H9 (cell line): Measurements from ENCODE around the gene SLC35G1. TPM values are rescaled to one million over a fixed set of nuclear protein-coding genes. Genes with fewer than 3 reads are reported as not detected.

Experiments used
- DNase-seq: peaks from one replicate; pipeline ENCODE4 v3.0.0-alpha.2; 2017
- H2AFZ ChIP-seq: one replicate; pipeline ENCODE4 v1.6.1; 2013; ENCODE audit warnings: mild to moderate bottlenecking, low read length, control low read depth, moderate library complexity
- H2AK5ac ChIP-seq: 2 replicates; pipeline ENCODE4 v1.6.1; 2013; ENCODE audit warnings: low read length, control low read depth, mixed read lengths; ENCODE audit not compliant: insufficient read length
- H2BK120ac ChIP-seq: one replicate; pipeline ENCODE4 v1.6.1; 2013; ENCODE audit warnings: low read depth, mild to moderate bottlenecking, low read length, control low read depth, inconsistent platforms; ENCODE audit not compliant: poor library complexity, severe bottlenecking
- H2BK12ac ChIP-seq: 2 replicates; pipeline ENCODE4 v1.6.1; 2013; ENCODE audit warnings: low read length, control low read depth, mixed read lengths, low read depth; ENCODE audit not compliant: insufficient read length
- H2BK15ac ChIP-seq: 2 replicates; pipeline ENCODE4 v1.6.1; 2013; ENCODE audit warnings: low read depth, low read length, control low read depth
- H2BK20ac ChIP-seq: one replicate; pipeline ENCODE4 v1.6.1; 2013; ENCODE audit warnings: low read depth, mild to moderate bottlenecking, low read length, control low read depth, inconsistent platforms; ENCODE audit not compliant: poor library complexity, severe bottlenecking
- H2BK5ac ChIP-seq: 2 replicates; pipeline ENCODE4 v1.6.1; 2013; ENCODE audit warnings: low read length, control low read depth, mixed read lengths; ENCODE audit not compliant: insufficient read length
- H3K14ac ChIP-seq: 2 replicates; pipeline ENCODE4 v1.6.1; 2013; ENCODE audit warnings: low read length, control low read depth; ENCODE audit not compliant: insufficient read depth
- H3K18ac ChIP-seq: 2 replicates; pipeline ENCODE4 v1.6.1; 2013; ENCODE audit warnings: low read depth, mild to moderate bottlenecking, mixed read lengths, low read length, control low read depth; ENCODE audit not compliant: insufficient read length
- H3K23ac ChIP-seq: 2 replicates; pipeline ENCODE4 v1.6.1; 2013; ENCODE audit warnings: low read length, control low read depth, mixed read lengths, low read depth; ENCODE audit not compliant: insufficient read length
- H3K23me2 ChIP-seq: 2 replicates; pipeline ENCODE4 v1.6.1; 2013; ENCODE audit warnings: low read depth, mild to moderate bottlenecking, mixed read lengths, low read length, control low read depth; ENCODE audit not compliant: insufficient read length, poor library complexity, severe bottlenecking
- H3K27ac ChIP-seq: 2 replicates; pipeline ENCODE4 v1.5.1; 2013; ENCODE audit warnings: low read length, control low read depth, mixed read lengths, low read depth; ENCODE audit not compliant: insufficient read length
- H3K27me3 ChIP-seq: 2 replicates; pipeline ENCODE4 v1.6.1; 2013; ENCODE audit warnings: low read length, control low read depth, inconsistent platforms; ENCODE audit not compliant: insufficient read depth
- H3K4ac ChIP-seq: 2 replicates; pipeline ENCODE4 v1.6.1; 2013; ENCODE audit warnings: low read depth, mild to moderate bottlenecking, control low read depth, inconsistent platforms, low read length, moderate library complexity
- H3K4me1 ChIP-seq: 2 replicates; pipeline ENCODE4 v1.6.1; 2013; ENCODE audit warnings: low read length, control low read depth, inconsistent platforms; ENCODE audit not compliant: insufficient read depth
- H3K4me2 ChIP-seq: 2 replicates; pipeline ENCODE4 v1.6.1; 2013; ENCODE audit warnings: low read length, control low read depth, mixed read lengths; ENCODE audit not compliant: insufficient read length, insufficient read depth
- H3K56ac ChIP-seq: 2 replicates; pipeline ENCODE4 v1.6.1; 2013; ENCODE audit warnings: low read depth, mild to moderate bottlenecking, mixed read lengths, low read length, control low read depth; ENCODE audit not compliant: insufficient read length
- H3K79me1 ChIP-seq: 2 replicates; pipeline ENCODE4 v1.6.1; 2013; ENCODE audit warnings: low read depth, mild to moderate bottlenecking, moderate library complexity, low read length, control low read depth, inconsistent platforms; ENCODE audit not compliant: insufficient read depth, poor library complexity, severe bottlenecking
- H3K79me2 ChIP-seq: 2 replicates; pipeline ENCODE4 v1.6.1; 2013; ENCODE audit warnings: low read length, control low read depth, inconsistent platforms; ENCODE audit not compliant: insufficient read depth
- H3K9ac ChIP-seq: 2 replicates; pipeline ENCODE4 v1.6.1; 2013; ENCODE audit warnings: low read length, control low read depth, mixed read lengths; ENCODE audit not compliant: insufficient read length; ENCODE audit errors: extremely low read depth
- H3K9me3 ChIP-seq: one replicate; pipeline ENCODE4 v1.6.1; 2013; ENCODE audit warnings: low read depth, low read length, inconsistent platforms; ENCODE audit not compliant: control insufficient read depth
- H3T11ph ChIP-seq: one replicate; pipeline ENCODE4 v1.6.1; 2013; ENCODE audit warnings: mild to moderate bottlenecking, low read length, control low read depth, inconsistent platforms
- H4K20me1 ChIP-seq: one replicate; pipeline ENCODE4 v1.6.1; 2013; ENCODE audit not compliant: control insufficient read depth, insufficient read length, insufficient read depth
- H4K5ac ChIP-seq: 2 replicates; pipeline ENCODE4 v1.6.1; 2013; ENCODE audit warnings: low read depth, mild to moderate bottlenecking, mixed read lengths, low read length, control low read depth; ENCODE audit not compliant: insufficient read length
- H4K8ac ChIP-seq: replicated peaks from 2 replicates; pipeline ENCODE4 v1.6.1; 2013; ENCODE audit warnings: low read length, control low read depth, mixed read lengths, low read depth; ENCODE audit not compliant: insufficient read length
- H4K91ac ChIP-seq: 2 replicates; pipeline ENCODE4 v1.6.1; 2013; ENCODE audit warnings: low read depth, mild to moderate bottlenecking, moderate library complexity, mixed read lengths, low read length, control low read depth; ENCODE audit not compliant: insufficient read length
- H3K27ac Mint-ChIP-seq, 3 experiments: 2 replicates in 2 of 3; 3 replicates in 1 of 3; pipeline ENCODE4 v1.8.0; 2020 to 2021; ENCODE audit warnings: mixed read lengths in 3 of 3, mild to moderate bottlenecking in 1 of 3, moderate library complexity in 1 of 3
- H3K27me3 Mint-ChIP-seq: 2 replicates; pipeline ENCODE4 v1.8.0; 2021; ENCODE audit warnings: low read depth, mild to moderate bottlenecking, moderate library complexity, mixed read lengths
- H3K36me3 Mint-ChIP-seq, 3 experiments: 2 replicates in 2 of 3; 3 replicates in 1 of 3; pipeline ENCODE4 v1.8.0; 2020 to 2021; ENCODE audit warnings: low read depth in 3 of 3, mixed read lengths in 3 of 3; ENCODE audit not compliant: insufficient read depth in 1 of 3
- H3K4me1 Mint-ChIP-seq, 2 experiments: 2 replicates each; pipeline ENCODE4 v1.8.0; 2020; ENCODE audit warnings: mixed read lengths in 2 of 2
- H3K4me3 Mint-ChIP-seq, 2 experiments: 2 replicates in 1 of 2; 3 replicates in 1 of 2; pipeline ENCODE4 v1.8.0; 2020 to 2021; ENCODE audit warnings: mild to moderate bottlenecking in 2 of 2, mixed read lengths in 2 of 2, moderate library complexity in 1 of 2
- H3K9me3 Mint-ChIP-seq, 2 experiments: 2 replicates in 1 of 2; 3 replicates in 1 of 2; pipeline ENCODE4 v1.8.0; 2020; ENCODE audit warnings: mild to moderate bottlenecking in 2 of 2, mixed read lengths in 2 of 2, moderate library complexity in 1 of 2
- CTCF ChIP-seq: fragments of 200-600 bp; sonication (generic); conservative IDR thresholded peaks from 3 replicates; pipeline ENCODE4 v1.8.0; 2021; ENCODE audit warnings: antibody characterized with exemption, mild to moderate bottlenecking
- WGBS: extraction: QIAGEN DNeasy Blood & Tissue Kit; methylation state at CpG from one replicate; pipeline ENCODE4 v1.1.7; 2013; ENCODE audit warnings: missing lambda C conversion rate, low lambda C conversion rate, mixed read lengths; ENCODE audit not compliant: insufficient read length; ENCODE audit errors: extremely low coverage; 5-methylcytosine and 5-hydroxymethylcytosine counted together
- total RNA-seq: library from RNA; stranded (reverse); gene quantifications from 2 replicates; pipeline ENCODE4 v1.2.1, GENCODE V29; 2021

SLC35G1 gene
- total RNA-seq, 1 experiment from 2014 or later: 6.3 TPM

- H3K4me3 Mint-ChIP-seq: no peak overlapping the region
- Histone ChIP-seq H2BK15ac (no peak overlapping the region), H4K20me1 (no peaks in the 10 kb centered on the region), H4K91ac (no peak overlapping the region), H2BK12ac (no peak overlapping the region), H2AK5ac (no peak overlapping the region), H3K4me1 (no peaks in the 10 kb centered on the region), H2BK5ac (no peak overlapping the region), H3T11ph (no peak overlapping the region), H4K8ac (no peak overlapping the region), H3K9me3 (no peaks in the 10 kb centered on the region), H2BK120ac (no peak overlapping the region), H3K23ac (no peak overlapping the region), H3K18ac (no peak overlapping the region), H3K27me3 (no peaks in the 10 kb centered on the region), H2BK20ac (no peak overlapping the region), H3K56ac (no peak overlapping the region), H3K9ac (no peak overlapping the region), H3K14ac (no peak overlapping the region), H3K23me2 (no peaks in the 10 kb centered on the region), H3K27ac (no peak overlapping the region), H3K4me2 (no peak overlapping the region), H4K5ac (no peak overlapping the region), H3K79me2 (no peaks in the 10 kb centered on the region), H3K4ac (no peak overlapping the region), H2AFZ (no peak overlapping the region), H3K79me1 (no peaks in the 10 kb centered on the region)
- no peaks in the 10 kb centered on the region for H3K4me1 Mint-ChIP-seq
- peaks cover 1 to 4% (median 2%) of the 10 kb centered on the region in 3 experiments; a peak in 4 of 7 replicates for H3K36me3 Mint-ChIP-seq
- H3K27ac Mint-ChIP-seq: no peak overlapping the region
- TF ChIP-seq CTCF: no peak
- H3K27me3 Mint-ChIP-seq: peaks cover 72% of the 10 kb centered on the region
- WGBS: no CpG with 5 or more reads among the region's 2 CpGs
- peaks cover 8% of the 10 kb centered on the region in 2 experiments; a peak in 4 of 5 replicates for H3K9me3 Mint-ChIP-seq
- no peak for DNase-seq
Measured at GRCh38 chr10:93861825-93862224, 32.0 kb upstream of the SLC35G1 start.
